Activated CD4-positive, alpha-beta T cell treated with anti-CD3 and anti-CD28 coated beads, Interleukin-10, Interleukin-2, amounts not matched to agents 100 ng/mL and 50 ng/mL, durations not matched to agents 16 hours and 8 hours (primary cell): ENCODE results near the gene TF.

Experiments used
- DNase-seq: peaks from one replicate; pipeline ENCODE4 v3.0.0-alpha.2; 2020

TF gene

GRCh38 chr3:133838296-133838789, 92.2 kb downstream of the TF start:
- DNase-seq, result no peak

DNA sequence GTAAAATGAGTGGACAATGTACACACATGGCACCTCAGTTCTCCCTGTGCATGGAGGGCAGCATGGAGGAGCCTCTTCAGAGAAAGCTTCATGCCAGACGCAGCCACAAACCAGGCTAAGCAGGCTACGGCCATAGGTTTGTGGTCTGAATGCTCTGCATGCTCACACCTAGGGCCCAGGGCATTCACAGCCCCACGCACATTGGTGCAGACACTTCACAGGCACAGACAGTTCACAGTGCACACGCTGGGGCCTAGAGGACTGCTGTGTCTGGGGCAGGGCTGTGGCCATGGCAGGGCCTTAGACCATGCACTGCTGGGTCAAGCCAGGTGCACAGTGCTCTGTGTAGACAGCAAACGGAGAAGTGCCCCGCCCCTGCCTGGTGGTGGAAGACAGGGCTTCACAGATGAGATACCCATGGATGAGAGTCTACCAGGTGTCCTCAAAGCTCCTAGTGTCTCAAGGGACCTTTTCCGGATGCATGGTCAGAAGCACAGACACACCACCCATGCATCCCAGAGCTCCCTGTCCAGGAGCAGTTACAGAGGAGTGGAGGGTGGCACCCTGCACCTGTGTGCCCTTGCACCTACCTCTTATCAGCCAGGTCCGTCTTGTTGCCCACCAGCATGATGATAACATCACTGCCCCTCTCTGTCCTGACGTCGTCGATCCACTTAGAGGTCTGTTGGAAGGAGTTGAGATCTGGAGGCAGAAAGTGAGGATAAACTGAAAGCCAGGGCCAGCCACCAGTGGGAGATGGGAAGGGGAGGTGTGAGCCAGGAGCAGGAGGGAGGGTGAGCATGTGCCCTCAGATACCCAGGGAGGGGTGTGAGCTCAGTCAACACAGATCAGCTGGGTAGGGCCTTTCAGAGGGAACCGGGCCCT, 93.0 kb downstream of the TF start:
- no peak for DNase-seq

GRCh38 chr3:133840055-133840737, 94.0 kb downstream of the TF start:
- no peak for DNase-seq

- DNase-seq, result no peak
Observed at GRCh38 chr3:133840767-133841166, 94.6 kb downstream of the TF start.

GRCh38 chr3:133841196-133841595, 95.0 kb downstream of the TF start:
- no peak for DNase-seq

- DNase-seq, result no peak
Observed at GRCh38 chr3:133842158-133842557, 96.0 kb downstream of the TF start.

- no peak for DNase-seq
Observed at GRCh38 chr3:133843634-133844033, 97.4 kb downstream of the TF start.

DNA sequence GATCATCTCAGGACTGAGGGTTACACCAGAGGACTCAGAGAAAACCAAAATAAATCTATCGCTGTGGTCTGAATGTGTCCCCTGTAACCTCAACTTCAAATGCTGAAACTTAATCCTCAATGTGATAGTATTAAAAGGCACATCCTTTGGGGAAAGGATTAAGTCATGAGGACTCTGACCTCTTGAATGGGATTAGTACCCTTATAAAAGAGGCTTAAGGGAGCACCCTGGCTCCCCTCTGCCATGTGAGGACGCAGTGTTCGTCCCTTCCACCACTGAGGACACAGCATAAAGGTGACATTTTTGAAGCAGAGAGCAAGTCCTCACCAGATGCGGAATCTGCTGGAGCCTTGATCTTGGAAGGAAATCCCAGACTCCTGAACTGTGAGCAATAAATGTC, 98.9 kb downstream of the TF start:
- no peak for DNase-seq
